ENCODE data around the gene FGGY. TPM values are rescaled to one million over a fixed set of nuclear protein-coding genes. Genes with fewer than 3 reads are reported as not detected.
"Not testable (repeated sequence)": the region's sequence is repeated elsewhere in the genome, so short reads cannot be mapped to it uniquely, and the experiment has no call there.

Gene FGGY
- total RNA-seq, 2 donors from 2014 or later: 14.6 to 24.7 TPM

- intact Hi-C loops (cut with DNase I): no loop called here
- no peak for DNase-seq (ENCODE audit: low spot score)
These were observed 312.4 kb downstream of the FGGY start for GRCh38 chr1:59609245-59609644.

DNA sequence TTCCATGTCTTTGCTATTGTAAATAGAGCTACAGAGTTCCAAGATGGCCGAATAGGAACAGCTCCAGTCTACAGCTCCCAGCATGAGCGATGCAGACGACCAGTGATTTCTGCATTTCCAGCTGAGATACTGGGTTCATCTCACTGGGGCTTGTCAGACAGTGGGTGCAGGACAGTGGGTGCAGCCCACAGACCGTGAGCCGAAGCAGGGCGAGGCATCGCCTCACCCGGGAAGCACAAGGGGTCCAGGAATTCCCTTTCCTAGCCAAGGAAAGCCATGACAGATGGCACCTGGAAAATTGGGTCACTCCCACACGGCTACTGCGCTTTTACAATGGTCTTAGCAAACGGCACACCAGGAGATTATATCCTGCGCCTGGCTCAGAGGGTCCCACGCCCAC, 313.6 kb downstream of the FGGY start:
- intact Hi-C loops (cut with DNase I): not testable (repeated sequence)

DNA sequence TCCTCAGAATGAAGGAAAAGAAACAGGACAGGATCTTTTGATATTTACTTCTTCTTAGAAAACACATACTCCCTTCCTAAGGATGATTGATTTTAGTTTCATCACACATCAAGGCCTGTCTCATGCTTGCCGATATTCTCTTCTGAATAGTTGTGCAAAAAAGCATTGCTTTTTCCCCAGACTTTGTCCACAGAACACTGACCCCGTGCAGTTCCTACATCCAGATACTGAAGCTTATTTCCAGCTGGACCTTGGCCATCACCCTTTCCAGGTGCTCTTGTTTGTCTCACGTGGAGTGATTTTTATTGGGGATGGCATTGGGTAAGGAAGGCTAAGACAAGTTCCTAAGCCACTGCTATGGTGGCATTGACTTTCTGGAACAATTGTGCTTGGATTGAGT, 320.5 kb downstream of the FGGY start:
- no peak for DNase-seq (ENCODE audit: low spot score)
- intact Hi-C loops (cut with DNase I): loop anchor here in 1 of 2 donors (2.0 kb wide), 1 partner anchor 27 kb away; no protein-coding TSS in a partner anchor

More for the DNA sequence above, 313.6 kb downstream of the FGGY start:
- not testable (repeated sequence) for DNase-seq (ENCODE audit: low spot score)

DNA sequence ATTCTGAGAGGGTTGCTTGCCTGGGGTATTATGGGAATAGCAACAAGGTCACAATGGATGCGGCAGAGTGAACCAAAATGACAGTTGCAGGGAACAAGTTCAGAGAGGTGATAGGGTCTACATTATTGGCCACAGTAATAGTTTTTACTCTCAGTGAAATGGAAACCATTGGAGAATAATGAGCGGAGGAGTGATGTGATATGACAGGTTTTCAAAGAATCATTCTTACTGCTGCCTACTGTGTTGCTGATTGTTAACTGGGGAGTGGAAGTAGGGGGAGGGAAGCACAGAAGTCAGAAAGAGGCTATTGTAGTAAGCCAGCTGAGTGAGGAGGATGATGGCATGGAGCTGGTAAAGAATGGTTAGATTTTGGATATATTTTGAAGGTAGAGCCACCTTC, 322.7 kb downstream of the FGGY start:
- intact Hi-C loops (cut with DNase I): no loop called here
- DNase-seq (ENCODE audit: low spot score): no peak

GRCh38 chr1:59625384-59625783, 328.5 kb downstream of the FGGY start:
- intact Hi-C loops (cut with DNase I): no loop called here
- DNase-seq (ENCODE audit: low spot score): no peak

- no peak for DNase-seq (ENCODE audit: low spot score)
- intact Hi-C loops (cut with DNase I): no loop called here
These were observed 334.8 kb downstream of the FGGY start for GRCh38 chr1:59631561-59632255.

DNA sequence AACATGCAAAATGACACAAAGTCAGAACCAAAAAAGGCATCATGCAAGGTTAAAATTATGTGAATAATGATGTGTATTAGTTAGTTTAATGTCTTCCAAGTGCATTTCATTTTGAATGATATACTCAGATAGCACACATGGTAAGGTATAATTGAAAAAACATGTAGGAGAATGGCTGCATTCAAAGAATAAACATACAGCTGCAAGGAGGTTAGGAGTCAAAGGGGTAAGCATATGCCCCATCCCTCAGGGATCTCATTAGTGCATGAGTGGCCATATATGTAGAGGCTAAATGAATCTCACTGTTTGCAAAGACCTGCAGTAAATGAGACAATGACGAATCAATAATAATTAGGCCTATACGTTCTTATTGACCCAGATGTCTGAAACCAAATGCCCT, 338.2 kb downstream of the FGGY start:
- no peak for DNase-seq (ENCODE audit: low spot score)
- intact Hi-C loops (cut with DNase I): no loop called here

GRCh38 chr1:59638231-59638711, 341.4 kb downstream of the FGGY start:
- intact Hi-C loops (cut with DNase I): no loop called here
- no peak for DNase-seq (ENCODE audit: low spot score)

DNA sequence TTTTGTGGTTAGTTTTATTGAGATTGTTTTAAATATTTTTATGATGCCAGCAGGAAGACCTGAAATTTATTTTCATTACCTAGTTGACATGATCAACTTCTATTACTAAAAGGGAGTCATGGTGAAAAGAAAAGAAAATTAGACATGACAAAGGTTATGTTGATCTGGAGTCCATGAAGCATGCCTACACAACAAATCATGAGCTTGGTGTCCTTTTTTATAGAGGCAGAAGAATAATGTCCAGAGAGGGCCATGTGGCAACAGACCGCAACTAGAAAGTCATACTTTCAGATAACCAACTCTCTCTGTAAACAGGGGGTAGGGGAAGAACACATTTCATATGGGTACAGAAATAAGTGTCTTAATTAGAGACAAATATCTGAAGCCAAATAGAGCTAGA, 342.4 kb downstream of the FGGY start:
- intact Hi-C loops (cut with DNase I): no loop called here
- no peak for DNase-seq (ENCODE audit: low spot score)

- no peak for DNase-seq (ENCODE audit: low spot score)
- intact Hi-C loops (cut with DNase I): no loop called here
These were observed 344.0 kb downstream of the FGGY start for GRCh38 chr1:59640851-59641250.

DNA sequence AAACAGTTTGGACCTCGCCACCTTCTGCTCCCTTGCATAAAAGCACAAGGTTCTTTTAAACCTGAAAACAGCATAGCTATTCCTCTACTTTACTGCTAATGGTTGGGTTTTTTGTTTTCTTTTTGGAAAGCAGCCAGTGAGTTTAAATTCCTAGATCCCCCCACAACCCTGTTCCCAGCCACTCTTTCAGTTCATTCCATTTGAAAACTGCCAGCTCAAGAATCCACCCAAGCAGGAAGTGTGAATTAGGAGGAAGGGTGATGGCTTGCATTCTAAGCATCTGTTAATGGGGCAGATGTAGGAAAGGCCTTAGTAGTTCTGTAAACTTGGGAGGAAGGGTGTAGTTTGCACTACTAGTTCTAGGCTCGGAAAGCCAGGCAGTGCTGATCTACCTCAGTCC, 344.9 kb downstream of the FGGY start:
- intact Hi-C loops (cut with DNase I): no loop called here
- no peak for DNase-seq (ENCODE audit: low spot score)

- DNase-seq (ENCODE audit: low spot score): no peak
- intact Hi-C loops (cut with DNase I): no loop called here
These were observed 346.6 kb downstream of the FGGY start for GRCh38 chr1:59643526-59643925.

GRCh38 chr1:59645893-59646292, 349.0 kb downstream of the FGGY start:
- no peak for DNase-seq (ENCODE audit: low spot score)
- intact Hi-C loops (cut with DNase I): loop anchor here in 1 of 2 donors (2.0 kb wide), 1 partner anchor 29 kb away; no protein-coding TSS in a partner anchor

GRCh38 chr1:59653142-59653958, 356.5 kb downstream of the FGGY start:
- intact Hi-C loops (cut with DNase I); DNase-seq (ENCODE audit: low spot score): not testable (repeated sequence)

DNA sequence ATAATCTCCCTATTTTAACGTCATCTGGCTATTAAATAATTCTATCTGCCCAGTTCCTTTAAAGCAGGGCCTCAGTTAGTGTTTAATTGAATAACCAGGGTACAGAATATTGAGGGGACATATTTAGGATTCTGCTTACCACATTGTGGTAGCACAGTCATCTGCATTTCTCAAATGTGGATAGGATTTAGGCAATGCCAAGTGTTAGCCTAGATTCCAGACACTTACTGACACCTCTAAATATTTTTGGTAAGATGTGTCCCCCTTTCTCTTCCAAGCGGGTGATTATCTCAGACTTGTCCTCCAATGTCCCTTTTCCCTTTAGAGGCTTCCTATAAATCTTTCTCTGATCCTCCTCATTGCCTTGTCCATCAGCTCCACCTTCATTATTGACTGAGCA, 357.1 kb downstream of the FGGY start:
- no peak for DNase-seq (ENCODE audit: low spot score)
- intact Hi-C loops (cut with DNase I): no loop called here

DNA sequence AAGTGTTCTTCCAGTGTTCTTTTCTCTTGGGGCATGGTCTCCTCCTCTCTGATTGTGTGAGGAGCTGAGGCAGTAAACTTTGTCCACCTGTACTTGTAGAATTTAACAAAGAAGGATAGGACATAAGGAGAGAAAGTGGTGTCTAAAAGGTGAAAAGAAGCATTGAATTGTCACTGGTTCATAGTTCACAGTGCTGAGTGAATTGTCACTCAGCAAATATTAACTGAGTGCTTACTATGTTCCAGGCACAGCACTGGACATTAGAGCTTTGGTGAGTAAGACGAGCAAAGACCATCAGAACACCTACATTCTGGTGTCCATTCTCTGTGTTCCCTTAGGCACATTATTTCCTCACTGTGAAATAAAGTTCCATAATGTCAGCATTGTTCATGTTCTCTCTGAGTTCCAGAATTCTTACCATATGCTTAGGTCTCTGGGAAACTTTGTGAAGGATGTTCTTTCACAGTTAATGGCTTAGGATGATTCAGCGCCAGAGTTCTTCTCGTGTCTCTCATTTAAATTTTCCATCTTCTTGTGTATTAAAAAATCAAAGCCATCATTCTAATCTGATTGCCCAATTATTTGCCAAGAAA, 361.1 kb downstream of the FGGY start:
- intact Hi-C loops (cut with DNase I): no loop called here
- DNase-seq (ENCODE audit: low spot score): no peak

- no peak for DNase-seq (ENCODE audit: low spot score)
These were observed 367.3 kb downstream of the FGGY start for GRCh38 chr1:59664166-59664565.

DNA sequence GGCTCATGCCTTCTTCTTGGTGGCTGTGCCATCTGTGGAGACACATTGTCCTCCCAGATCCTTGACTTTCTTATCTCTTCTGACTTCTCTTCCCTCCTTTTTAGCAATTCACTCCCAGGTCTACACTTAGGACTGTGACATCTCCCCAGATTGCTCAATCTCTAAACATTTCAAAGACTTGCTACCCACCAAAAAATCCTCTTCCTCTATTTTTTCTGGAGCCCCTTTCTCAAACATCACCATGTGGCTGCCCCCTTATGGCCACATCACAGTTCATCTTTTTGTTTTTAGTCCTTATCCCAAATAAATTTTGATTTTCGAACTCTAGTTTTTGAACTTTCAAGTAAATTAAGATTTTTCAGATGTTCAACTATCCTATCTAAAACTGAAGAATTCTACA, 369.2 kb downstream of the FGGY start:
- intact Hi-C loops (cut with DNase I): no loop called here
- DNase-seq (ENCODE audit: low spot score): no peak

More at GRCh38 chr1:59664166-59664565, 367.3 kb downstream of the FGGY start:
- intact Hi-C loops (cut with DNase I): no loop called here

DNA sequence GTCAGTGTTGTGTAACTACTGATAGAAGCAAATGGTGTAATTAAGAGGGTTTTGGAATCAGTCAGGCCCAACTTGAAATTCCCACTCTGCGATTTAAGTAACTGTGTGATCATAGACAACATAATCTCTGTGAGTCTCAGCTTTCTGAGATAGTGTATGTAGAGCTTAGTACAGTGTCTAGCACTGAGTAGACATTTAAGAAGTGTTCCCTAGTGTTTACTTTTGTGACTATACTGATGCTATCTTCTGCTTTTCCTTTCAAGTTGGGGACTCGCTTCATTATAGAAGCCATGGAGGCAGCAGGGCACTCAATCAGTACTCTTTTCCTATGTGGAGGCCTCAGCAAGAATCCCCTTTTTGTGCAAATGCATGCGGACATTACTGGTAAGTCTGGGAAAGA, 370.1 kb downstream of the FGGY start:
- intact Hi-C loops (cut with DNase I): no loop called here
- DNase-seq (ENCODE audit: low spot score): no peak

- intact Hi-C loops (cut with DNase I): no loop called here
- DNase-seq (ENCODE audit: low spot score): peak; percentile 87
These were observed 372.9 kb downstream of the FGGY start for GRCh38 chr1:59669752-59670312.
